ENCODE data around the gene NAA38.

DNA sequence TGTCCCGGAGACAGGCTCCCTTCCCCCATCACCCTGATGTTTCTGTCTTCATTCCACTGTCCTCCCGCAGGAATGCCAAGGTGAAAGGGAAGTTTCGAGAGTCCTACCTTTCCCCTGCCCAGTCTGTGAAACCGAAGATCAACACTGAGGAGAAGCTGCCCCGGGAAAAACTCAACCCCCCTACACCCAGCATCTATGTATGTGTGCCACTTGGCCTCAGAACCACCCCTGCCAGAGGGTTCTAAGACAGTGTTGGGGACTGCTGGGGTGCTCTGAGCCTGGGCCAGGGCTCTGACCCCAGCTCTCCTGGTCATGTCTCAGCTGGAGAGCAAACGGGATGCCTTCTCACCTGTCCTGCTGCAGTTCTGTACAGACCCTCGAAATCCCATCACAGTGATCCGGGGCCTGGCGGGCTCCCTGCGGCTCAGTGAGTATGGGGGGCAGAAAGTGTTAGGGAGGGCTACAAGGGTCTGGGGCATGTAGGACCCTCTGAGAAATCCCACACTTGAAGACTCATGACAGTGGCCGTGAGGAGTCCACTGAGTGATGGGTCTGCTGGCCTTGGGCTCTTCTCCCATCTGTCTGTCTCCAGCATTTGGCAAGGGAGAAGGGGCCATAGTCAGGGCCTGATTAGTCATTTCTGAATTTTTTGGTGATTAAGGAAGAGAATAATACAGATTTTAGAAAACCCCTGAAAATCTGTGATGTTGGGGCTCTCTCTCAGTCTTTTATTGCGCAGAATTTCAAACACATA is 7.4 kb downstream of the NAA38 start:
- TF ChIP-seq CTCF (IDR thresholded peaks at IDR 0.05) = no peak
- no peak for TF ChIP-seq EZH2phosphoT487 (IDR thresholded peaks at IDR 0.05)
- no peak for TF ChIP-seq EZH2 (IDR thresholded peaks at IDR 0.05)
